PC-9 (cell line): Measurements from ENCODE around the gene USE1.

ENCODE experiments used
- EZH2 ChIP-seq: fragments of 200-600 bp; sonication (generic); IDR thresholded peaks from 2 replicates; pipeline ENCODE4 v1.8.0; 2017; ENCODE audit warnings: antibody characterized with exemption, low read depth
- TF ChIP-seq, protein P1 (sequence below): fragments of 200-600 bp; sonication (generic); conservative IDR thresholded peaks from 2 replicates; pipeline ENCODE4 v1.6.1; 2017; ENCODE audit warnings: mixed run types, antibody characterized with exemption, mild to moderate bottlenecking, moderate library complexity

DNA sequence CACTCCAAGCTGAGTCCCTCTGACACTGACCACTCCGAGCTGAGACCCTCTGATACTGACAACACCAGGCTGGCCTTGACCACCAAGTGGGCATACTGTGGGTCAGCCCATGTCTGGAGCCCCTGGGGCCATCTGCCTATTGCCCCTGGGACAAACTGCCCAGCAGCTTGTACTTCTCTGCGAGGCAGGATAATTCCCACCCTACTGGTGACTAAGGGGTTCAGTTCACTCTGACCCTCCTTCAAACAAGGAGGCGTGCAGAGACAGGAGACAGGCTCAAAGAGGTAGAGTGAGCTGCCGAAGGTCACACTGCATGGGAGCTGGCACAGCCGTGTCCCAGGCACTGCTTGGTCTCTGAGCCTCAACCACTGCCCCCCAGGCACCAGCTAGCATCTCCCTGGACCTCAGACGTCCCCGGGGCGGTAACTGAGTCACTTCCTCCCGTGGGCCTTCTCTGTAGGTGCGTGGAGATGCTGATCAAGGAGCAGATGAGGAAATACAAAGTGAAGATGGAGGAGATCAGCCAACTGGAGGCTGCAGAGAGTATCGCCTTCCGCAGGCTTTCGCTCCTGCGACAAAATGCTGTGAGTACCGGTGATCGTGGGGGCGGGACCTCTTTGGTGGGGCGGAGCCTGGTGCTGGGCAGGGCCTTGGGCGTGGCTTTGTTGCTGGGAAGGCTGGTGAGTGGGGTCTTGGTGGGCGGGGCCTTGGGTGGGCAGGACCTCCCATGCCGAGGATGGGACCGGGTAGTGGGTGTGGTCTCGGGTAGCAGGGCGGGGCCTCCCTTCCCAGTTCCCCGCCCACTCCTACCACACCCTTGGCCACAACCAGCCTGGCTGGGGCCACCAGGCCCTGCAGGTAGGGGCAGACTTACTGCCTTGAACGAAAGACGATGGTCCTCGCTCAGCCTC is 5.8 kb upstream of the USE1 start:
- TF ChIP-seq, protein P1, sequence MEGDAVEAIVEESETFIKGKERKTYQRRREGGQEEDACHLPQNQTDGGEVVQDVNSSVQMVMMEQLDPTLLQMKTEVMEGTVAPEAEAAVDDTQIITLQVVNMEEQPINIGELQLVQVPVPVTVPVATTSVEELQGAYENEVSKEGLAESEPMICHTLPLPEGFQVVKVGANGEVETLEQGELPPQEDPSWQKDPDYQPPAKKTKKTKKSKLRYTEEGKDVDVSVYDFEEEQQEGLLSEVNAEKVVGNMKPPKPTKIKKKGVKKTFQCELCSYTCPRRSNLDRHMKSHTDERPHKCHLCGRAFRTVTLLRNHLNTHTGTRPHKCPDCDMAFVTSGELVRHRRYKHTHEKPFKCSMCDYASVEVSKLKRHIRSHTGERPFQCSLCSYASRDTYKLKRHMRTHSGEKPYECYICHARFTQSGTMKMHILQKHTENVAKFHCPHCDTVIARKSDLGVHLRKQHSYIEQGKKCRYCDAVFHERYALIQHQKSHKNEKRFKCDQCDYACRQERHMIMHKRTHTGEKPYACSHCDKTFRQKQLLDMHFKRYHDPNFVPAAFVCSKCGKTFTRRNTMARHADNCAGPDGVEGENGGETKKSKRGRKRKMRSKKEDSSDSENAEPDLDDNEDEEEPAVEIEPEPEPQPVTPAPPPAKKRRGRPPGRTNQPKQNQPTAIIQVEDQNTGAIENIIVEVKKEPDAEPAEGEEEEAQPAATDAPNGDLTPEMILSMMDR, result no peak
- no peak for TF ChIP-seq EZH2
